AG04450 (cell line): ENCODE results near the gene KATNA1. TPM values are rescaled to one million over a fixed set of nuclear protein-coding genes. Genes with fewer than 3 reads are reported as not detected.
A peak's percentile ranks its signal among the peaks of the same experiment; 100 is the strongest.

Source experiments
- CTCF ChIA-PET: fragments of 300-600, 350-600 bp; formaldehyde crosslinking; extraction: SDS; loops from one replicate; lab custom pipeline; 2022; ENCODE audit warnings: antibody characterized with exemption, inconsistent platforms; lab: Charles Lee
- POLR2A ChIA-PET: fragments of 350-600 bp; formaldehyde crosslinking; extraction: SDS; loops from one replicate; lab custom pipeline; 2021; ENCODE audit warnings: antibody characterized with exemption, inconsistent platforms; lab: Yijun Ruan, JAX
- DNase-seq: peaks from one replicate; pipeline ENCODE4 v3.0.0-alpha.2; 2011; ENCODE audit warnings: low read depth, low spot score
- H3K27ac ChIP-seq: one replicate; pipeline ENCODE4 v1.5.1; 2012; ENCODE audit warnings: low read depth, low read length, control low read depth
- H3K27me3 ChIP-seq: one replicate; pipeline ENCODE4 v1.6.0; 2012; ENCODE audit warnings: low read length; ENCODE audit not compliant: control insufficient read depth, insufficient read depth
- H3K4me3 ChIP-seq: 2 replicates; pipeline ENCODE4 v1.5.1; 2011; ENCODE audit warnings: mild to moderate bottlenecking, low read depth, low read length, control low read depth
- H3K9me3 ChIP-seq: 2 replicates; pipeline ENCODE4 v1.5.1; 2012; ENCODE audit warnings: low read length; ENCODE audit not compliant: control insufficient read depth, insufficient read depth
- CTCF ChIP-seq: IDR thresholded peaks from 2 replicates; pipeline ENCODE4 v1.5.1; 2011; ENCODE audit warnings: low read depth, low read length, control low read depth, inconsistent platforms
- polyA plus RNA-seq: library from polyadenylated mRNA; depleted of rRNA; stranded (reverse); fragments of >200 nt; gene quantifications from 2 replicates; pipeline ENCODE4 v1.2.3, GENCODE V29; 2011

Gene KATNA1
- polyA plus RNA-seq, 1 experiment, result 37.4 TPM

GRCh38 chr6:149660028-149660427 is 11.5 kb upstream of the KATNA1 start:
- no peak for TF ChIP-seq CTCF
- no peaks in the 10 kb centered on the region for H3K9me3 ChIP-seq
- POLR2A ChIA-PET, result no interaction called here
- no peaks in the 10 kb centered on the region for H3K27me3 ChIP-seq
- H3K27ac ChIP-seq, result no peak overlapping the region
- DNase-seq, result no peak
- H3K4me3 ChIP-seq, result no peak overlapping the region
- CTCF ChIA-PET, result interaction anchor here (1.0 kb wide), 1 partner anchor 12 kb away, joined by 4 read pairs; no protein-coding TSS in a partner anchor

- no peak for TF ChIP-seq CTCF
- ChIA-PET CTCF (no interaction called here), POLR2A (no interaction called here)
- H3K27ac ChIP-seq, result no peak overlapping the region
- no peak for DNase-seq
- H3K9me3 ChIP-seq, result no peaks in the 10 kb centered on the region
- H3K4me3 ChIP-seq, result no peak overlapping the region
- no peaks in the 10 kb centered on the region for H3K27me3 ChIP-seq
Observed at GRCh38 chr6:149657441-149657840, 8.9 kb upstream of the KATNA1 start.

GRCh38 chr6:149651056-149651455 is 2.5 kb upstream of the KATNA1 start:
- CTCF ChIA-PET, result no interaction called here

GRCh38 chr6:149646599-149646998 is 1.9 kb downstream of the KATNA1 start:
- Histone ChIP-seq H3K27me3 (no peaks in the 10 kb centered on the region), H3K27ac (no peak overlapping the region), H3K9me3 (no peaks in the 10 kb centered on the region; the same call in 1 of the 2 replicates), H3K4me3 (peak overlapping the region; percentile 92)
- ChIA-PET CTCF (interaction anchor here (0.7 kb wide), 1 partner anchor 111 kb away, joined by 4 read pairs; no protein-coding TSS in a partner anchor), POLR2A (no interaction called here)
- DNase-seq, result no peak
- no peak for TF ChIP-seq CTCF

More at GRCh38 chr6:149651056-149651455, 2.5 kb upstream of the KATNA1 start:
- no peaks in the 10 kb centered on the region; the same call in 1 of the 2 replicates for H3K9me3 ChIP-seq
- no peak for TF ChIP-seq CTCF
- POLR2A ChIA-PET, result no interaction called here
- DNase-seq, result no peak
- H3K27ac ChIP-seq, result no peak overlapping the region
- H3K27me3 ChIP-seq, result no peaks in the 10 kb centered on the region
- no peak overlapping the region for H3K4me3 ChIP-seq

DNA sequence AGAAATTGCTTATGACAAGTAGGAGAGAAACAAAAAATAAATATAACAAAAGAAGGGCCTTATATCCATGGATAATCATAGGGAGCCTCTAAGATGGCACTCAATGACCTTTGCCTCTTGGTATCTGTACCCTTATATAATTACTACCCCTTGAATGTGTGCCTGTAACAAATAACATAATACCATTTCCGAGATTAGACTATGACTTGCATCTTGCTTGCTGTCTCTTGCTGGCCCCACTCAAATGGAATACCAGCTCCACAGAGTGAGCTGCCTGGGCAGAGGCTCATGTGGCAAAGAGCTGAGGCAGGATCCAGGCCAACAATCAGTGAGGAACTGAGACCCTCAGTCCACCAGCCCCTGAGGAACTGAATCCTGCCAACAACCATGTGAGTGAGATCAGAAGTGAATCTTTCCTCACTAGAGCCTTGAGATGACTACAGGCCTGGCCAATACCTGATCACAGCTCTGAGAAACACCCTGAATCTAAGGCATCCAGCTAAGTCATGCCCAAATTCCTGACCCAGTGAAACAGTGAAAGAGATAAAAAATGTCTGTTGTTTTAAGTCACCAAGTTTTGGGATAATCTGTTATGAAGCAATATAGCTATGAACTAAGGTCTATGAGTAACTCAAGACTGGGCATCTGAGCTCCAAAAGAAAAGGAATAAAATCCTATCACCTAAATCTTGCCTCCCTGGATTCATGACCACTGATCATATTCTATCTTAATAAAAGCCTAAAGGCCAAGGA is 5.5 kb downstream of the KATNA1 start:
- CTCF ChIA-PET, result no interaction called here

More for the DNA sequence above, 5.5 kb downstream of the KATNA1 start:
- TF ChIP-seq CTCF, result no peak
- Histone ChIP-seq H3K27ac (no peak overlapping the region), H3K9me3 (no peaks in the 10 kb centered on the region; the same call in 1 of the 2 replicates), H3K4me3 (no peak overlapping the region), H3K27me3 (no peaks in the 10 kb centered on the region)
- no peak for DNase-seq
- POLR2A ChIA-PET, result no interaction called here
